Prostate gland (tissue), 2 donors: ENCODE measurements around the gene OSER1. TPM values are rescaled to one million over a fixed set of nuclear protein-coding genes. Genes with fewer than 3 reads are reported as not detected.

Source experiments
- DNase-seq: peaks from one replicate; pipeline ENCODE4 v3.0.0-alpha.2; 2019; ENCODE audit warnings: low spot score
- H3K27ac ChIP-seq, 2 donors: fragments of 200-600 bp; sonication (generic); 2 replicates each; pipeline ENCODE4 v1.5.1; 2017 to 2019
- H3K27me3 ChIP-seq: fragments of 200-600 bp; sonication (generic); replicated peaks from 2 replicates; pipeline ENCODE4 v1.5.1; 2019; ENCODE audit not compliant: insufficient read depth
- H3K36me3 ChIP-seq, 2 donors: fragments of 200-600 bp; sonication (generic); 1 replicate in 1 of 2; 2 replicates in 1 of 2; pipeline versions ENCODE4 v1.5.1 to v1.8.1; 2017 to 2019
- H3K4me1 ChIP-seq: fragments of 200-600 bp; sonication (generic); replicated peaks from 2 replicates; pipeline ENCODE4 v1.5.1; 2019
- H3K4me3 ChIP-seq, 2 donors: fragments of 200-600 bp; sonication (generic); 2 replicates each; pipeline ENCODE4 v1.5.1; 2017 to 2019
- H3K9me3 ChIP-seq: fragments of 200-600 bp; sonication (generic); 2 replicates; pipeline ENCODE4 v1.5.1; 2017
- CTCF ChIP-seq, 4 experiments: fragments of 200-600 bp in 2 of 4; fragments of 450-650 bp in 2 of 4; sonication (generic) in 2 of 4; IDR thresholded peaks; 1 replicate in 3 of 4; 2 replicates in 1 of 4; pipeline ENCODE4 v1.5.1; 2016 to 2019; ENCODE audit warnings: antibody characterized with exemption in 4 of 4, mild to moderate bottlenecking in 2 of 4, moderate library complexity in 2 of 4
- POLR2A ChIP-seq: fragments of 450-650 bp; IDR thresholded peaks from one replicate; pipeline ENCODE4 v1.6.1; 2016; ENCODE audit warnings: antibody characterized with exemption, mild to moderate bottlenecking
- POLR2AphosphoS5 ChIP-seq: sonication (generic); formaldehyde crosslinking; IDR thresholded peaks from one replicate; pipeline ENCODE4 v1.6.1; 2017; ENCODE audit warnings: antibody characterized with exemption
- WGBS: methylation state at CpG from one replicate; pipeline ENCODE4 v1.1.5; 2018; 5-methylcytosine and 5-hydroxymethylcytosine counted together
- intact Hi-C: fragments of 100-400 bp; cut with DNase I; formaldehyde crosslinking; loops from one replicate; pipeline ENCODE4 v1.14.2; 2022
- total RNA-seq, 2 donors: library from RNA; depleted of rRNA; stranded (reverse); fragments of >200 nt; gene quantifications; one replicate each; pipeline ENCODE4 v1.1.0, GENCODE V29; 2016

OSER1 gene
- total RNA-seq, 2 donors from 2014 or later, result 31.6 to 42.7 TPM

GRCh38 chr20:44200371-44200770 lies 10.2 kb downstream of the OSER1 start:
- DNase-seq, result no peak
- TF ChIP-seq CTCF (IDR thresholded peaks at IDR 0.05) (no peak), POLR2A (no peak), POLR2AphosphoS5 (no peak)
- no peaks in the 10 kb centered on the region for H3K27me3 ChIP-seq
- intact Hi-C loops, result loop anchor here (10.0 kb wide), 1 partner anchor 534 kb away; no protein-coding TSS in a partner anchor
- no peak overlapping the region for H3K27ac ChIP-seq
- H3K4me1 ChIP-seq, result peaks cover 15% of the 10 kb centered on the region
- H3K9me3 ChIP-seq, result no peaks in the 10 kb centered on the region
- peaks cover 0 to 15% of the 10 kb centered on the region in 2 donors for H3K36me3 ChIP-seq
- no peak overlapping the region for H3K4me3 ChIP-seq
- WGBS, result 78% methylated on average over 4 of the region's 4 CpGs

- WGBS, result 93% methylated on average over 4 of the region's 4 CpGs
- no peak for DNase-seq
- intact Hi-C loops, result loop anchor here (10.0 kb wide), 3 partner anchors 285 to 535 kb away; partner anchors contain the start of gene TOX2
- H3K36me3 ChIP-seq, result peaks cover 0 to 15% of the 10 kb centered on the region in 2 donors
- H3K27ac ChIP-seq, result no peak overlapping the region
- TF ChIP-seq CTCF (IDR thresholded peaks at IDR 0.05) (no peak), POLR2AphosphoS5 (no peak), POLR2A (no peak)
- no peaks in the 10 kb centered on the region for H3K27me3 ChIP-seq
- no peaks in the 10 kb centered on the region for H3K9me3 ChIP-seq
- H3K4me3 ChIP-seq, result no peak overlapping the region
- H3K4me1 ChIP-seq, result peaks cover 15% of the 10 kb centered on the region
These were observed 10.7 kb downstream of the OSER1 start for GRCh38 chr20:44199877-44200276.

- Histone ChIP-seq H3K27me3 (no peaks in the 10 kb centered on the region), H3K4me1 (peaks cover 14% of the 10 kb centered on the region), H3K9me3 (no peaks in the 10 kb centered on the region), H3K4me3 (no peak overlapping the region), H3K27ac (no peak overlapping the region), H3K36me3 (peaks cover 0 to 15% of the 10 kb centered on the region in 2 donors)
- intact Hi-C loops, result loop anchor here (10.0 kb wide), 2 partner anchors 284 to 434 kb away; partner anchors contain the start of gene TOX2
- TF ChIP-seq CTCF (IDR thresholded peaks at IDR 0.05) (no peak), POLR2AphosphoS5 (no peak), POLR2A (no peak)
- 89% methylated on average over 4 of the region's 4 CpGs for WGBS
- DNase-seq, result no peak
These were observed 11.7 kb downstream of the OSER1 start for GRCh38 chr20:44198872-44199271.

- no peak overlapping the region for H3K27ac ChIP-seq
- no peak for DNase-seq
- no peak overlapping the region for H3K4me3 ChIP-seq
- intact Hi-C loops, result loop anchor here (10.0 kb wide), 2 partner anchors 281 to 431 kb away; partner anchors contain the start of gene TOX2
- peaks cover 0 to 15% of the 10 kb centered on the region in 2 donors for H3K36me3 ChIP-seq
- H3K27me3 ChIP-seq, result no peaks in the 10 kb centered on the region
- no peak for TF ChIP-seq CTCF (IDR thresholded peaks at IDR 0.05)
- H3K4me1 ChIP-seq, result no peaks in the 10 kb centered on the region
- WGBS, result 46% methylated on average over 3 of the region's 3 CpGs
- H3K9me3 ChIP-seq, result no peaks in the 10 kb centered on the region
These were observed 14.3 kb downstream of the OSER1 start for GRCh38 chr20:44196271-44196670.

GRCh38 chr20:44195605-44196004 lies 15.0 kb downstream of the OSER1 start:
- H3K4me3 ChIP-seq, result no peak overlapping the region
- no peak overlapping the region for H3K27ac ChIP-seq
- no peaks in the 10 kb centered on the region for H3K27me3 ChIP-seq
- no peak for DNase-seq
- H3K36me3 ChIP-seq, result peaks cover 0 to 15% of the 10 kb centered on the region in 2 donors
- intact Hi-C loops, result loop anchor here (10.0 kb wide), 2 partner anchors 281 to 431 kb away; partner anchors contain the start of gene TOX2
- TF ChIP-seq CTCF (IDR thresholded peaks at IDR 0.05) (no peak), POLR2AphosphoS5 (no peak), POLR2A (no peak)
- H3K9me3 ChIP-seq, result no peaks in the 10 kb centered on the region
- H3K4me1 ChIP-seq, result no peaks in the 10 kb centered on the region
- WGBS, result 93% methylated on average over 1 of the region's 1 CpG
